HEK293 (cell line): Measurements from ENCODE around the gene PIANP.
A peak's percentile ranks its signal among the peaks of the same experiment; 100 is the strongest.

Source experiments
- FEZF1 ChIP-seq: fragments of 450-650 bp; formaldehyde crosslinking; IDR thresholded peaks from 2 replicates; pipeline ENCODE4 v1.5.1; 2016; ENCODE audit warnings: missing biosample characterization, missing genetic modification characterization
- GFI1B ChIP-seq: fragments of 450-650 bp; formaldehyde crosslinking; IDR thresholded peaks from 2 replicates; pipeline ENCODE4 v1.5.1; 2016; ENCODE audit warnings: missing biosample characterization, missing genetic modification characterization
- HOXD13 ChIP-seq: sonication (generic); formaldehyde crosslinking; IDR thresholded peaks from 2 replicates; pipeline ENCODE4 v1.8.0; 2022; ENCODE audit warnings: missing genetic modification reagents, borderline replicate concordance
- KLF10 ChIP-seq: fragments of 450-650 bp; IDR thresholded peaks from 2 replicates; pipeline ENCODE4 v1.5.1; 2018; ENCODE audit warnings: missing biosample characterization, mild to moderate bottlenecking, missing genetic modification characterization
- KLF16 ChIP-seq: fragments of 450-650 bp; formaldehyde crosslinking; IDR thresholded peaks from 2 replicates; pipeline ENCODE4 v1.5.1; 2017; ENCODE audit warnings: missing biosample characterization, missing genetic modification characterization
- MZF1 ChIP-seq: fragments of 450-650 bp; formaldehyde crosslinking; IDR thresholded peaks from 2 replicates; pipeline ENCODE4 v1.5.1; 2017; ENCODE audit warnings: missing biosample characterization, missing genetic modification characterization, borderline replicate concordance
- PBX3 ChIP-seq: sonication (generic); formaldehyde crosslinking; IDR thresholded peaks from 2 replicates; pipeline ENCODE4 v1.8.1; 2022; ENCODE audit warnings: mild to moderate bottlenecking, moderate library complexity, missing genetic modification reagents
- WT1 ChIP-seq: fragments of 450-650 bp; formaldehyde crosslinking; IDR thresholded peaks from 2 replicates; pipeline ENCODE4 v1.5.1; 2016; ENCODE audit warnings: missing biosample characterization, missing genetic modification characterization
- ZBTB17 ChIP-seq: fragments of 450-650 bp; formaldehyde crosslinking; IDR thresholded peaks from 2 replicates; pipeline ENCODE4 v1.5.1; 2016; ENCODE audit warnings: missing biosample characterization, missing genetic modification characterization
- ZFP41 ChIP-seq: fragments of 450-650 bp; formaldehyde crosslinking; IDR thresholded peaks from 2 replicates; pipeline ENCODE4 v1.5.1; 2016; ENCODE audit warnings: missing biosample characterization, missing genetic modification characterization, borderline replicate concordance
- ZIC2 ChIP-seq: fragments of 450-650 bp; formaldehyde crosslinking; IDR thresholded peaks from 2 replicates; pipeline ENCODE4 v1.5.1; 2016; ENCODE audit warnings: missing biosample characterization, missing genetic modification characterization
- ZNF10 ChIP-seq: fragments of 450-650 bp; formaldehyde crosslinking; IDR thresholded peaks from 2 replicates; pipeline ENCODE4 v1.5.1; 2017; ENCODE audit warnings: missing biosample characterization, missing genetic modification characterization
- ZNF114 ChIP-seq: fragments of 450-650 bp; formaldehyde crosslinking; IDR thresholded peaks from 2 replicates; pipeline ENCODE4 v1.5.0; 2017; ENCODE audit warnings: missing biosample characterization, missing genetic modification characterization
- ZNF138 ChIP-seq: fragments of 450-650 bp; formaldehyde crosslinking; IDR thresholded peaks from 2 replicates; pipeline ENCODE4 v1.5.1; 2016; ENCODE audit warnings: missing biosample characterization, missing genetic modification characterization, borderline replicate concordance
- ZNF146 ChIP-seq: fragments of 450-650 bp; formaldehyde crosslinking; IDR thresholded peaks from 2 replicates; pipeline ENCODE4 v1.5.1; 2016; ENCODE audit warnings: missing biosample characterization, missing genetic modification characterization
- ZNF155 ChIP-seq: fragments of 450-650 bp; formaldehyde crosslinking; IDR thresholded peaks from 2 replicates; pipeline ENCODE4 v1.5.1; 2016; ENCODE audit warnings: missing biosample characterization, missing genetic modification characterization
- ZNF169 ChIP-seq: fragments of 450-650 bp; formaldehyde crosslinking; IDR thresholded peaks from 2 replicates; pipeline ENCODE4 v1.5.1; 2016; ENCODE audit warnings: missing biosample characterization, missing genetic modification characterization
- ZNF221 ChIP-seq: fragments of 450-650 bp; formaldehyde crosslinking; IDR thresholded peaks from 2 replicates; pipeline ENCODE4 v1.5.1; 2017; ENCODE audit warnings: missing biosample characterization, missing genetic modification characterization, borderline replicate concordance
- ZNF223 ChIP-seq: fragments of 450-650 bp; formaldehyde crosslinking; IDR thresholded peaks from 2 replicates; pipeline ENCODE4 v1.5.1; 2016; ENCODE audit warnings: missing biosample characterization, missing genetic modification characterization
- ZNF23 ChIP-seq: fragments of 450-650 bp; formaldehyde crosslinking; IDR thresholded peaks from 2 replicates; pipeline ENCODE4 v1.5.1; 2016; ENCODE audit warnings: missing biosample characterization, missing genetic modification characterization, borderline replicate concordance
- ZNF239 ChIP-seq: fragments of 450-650 bp; formaldehyde crosslinking; IDR thresholded peaks from 2 replicates; pipeline ENCODE4 v1.5.1; 2016; ENCODE audit warnings: missing biosample characterization, missing genetic modification characterization
- ZNF266 ChIP-seq: fragments of 450-650 bp; formaldehyde crosslinking; IDR thresholded peaks from 2 replicates; pipeline ENCODE4 v1.5.1; 2016; ENCODE audit warnings: missing biosample characterization, missing genetic modification characterization, low read depth
- ZNF335 ChIP-seq: fragments of 450-650 bp; formaldehyde crosslinking; conservative IDR thresholded peaks from 2 replicates; pipeline ENCODE4 v1.5.1; 2016; ENCODE audit warnings: missing biosample characterization, missing genetic modification characterization
- ZNF391 ChIP-seq: fragments of 450-650 bp; formaldehyde crosslinking; IDR thresholded peaks from 2 replicates; pipeline ENCODE4 v1.5.1; 2016; ENCODE audit warnings: low read depth, missing biosample characterization, missing genetic modification characterization, borderline replicate concordance
- ZNF394 ChIP-seq: fragments of 450-650 bp; formaldehyde crosslinking; IDR thresholded peaks from 2 replicates; pipeline ENCODE4 v1.5.1; 2016; ENCODE audit warnings: missing biosample characterization, missing genetic modification characterization, mild to moderate bottlenecking, moderate library complexity, borderline replicate concordance
- ZNF404 ChIP-seq: fragments of 450-650 bp; formaldehyde crosslinking; IDR thresholded peaks from 2 replicates; pipeline ENCODE4 v1.5.1; 2017; ENCODE audit warnings: missing biosample characterization, missing genetic modification characterization
- ZNF416 ChIP-seq: fragments of 450-650 bp; formaldehyde crosslinking; IDR thresholded peaks from 2 replicates; pipeline ENCODE4 v1.5.1; 2016; ENCODE audit warnings: missing biosample characterization, missing genetic modification characterization
- ZNF426 ChIP-seq: fragments of 450-650 bp; formaldehyde crosslinking; IDR thresholded peaks from 2 replicates; pipeline ENCODE4 v1.5.1; 2017; ENCODE audit warnings: missing biosample characterization, missing genetic modification characterization, mild to moderate bottlenecking, inconsistent platforms, moderate library complexity
- ZNF48 ChIP-seq: fragments of 450-650 bp; formaldehyde crosslinking; IDR thresholded peaks from 2 replicates; pipeline ENCODE4 v1.5.1; 2016; ENCODE audit warnings: missing biosample characterization, missing genetic modification characterization
- ZNF521 ChIP-seq: fragments of 450-650 bp; formaldehyde crosslinking; IDR thresholded peaks from 2 replicates; pipeline ENCODE4 v1.5.1; 2017; ENCODE audit warnings: missing biosample characterization, mild to moderate bottlenecking, missing genetic modification characterization
- ZNF530 ChIP-seq: fragments of 450-650 bp; formaldehyde crosslinking; IDR thresholded peaks from 2 replicates; pipeline ENCODE4 v1.5.1; 2016; ENCODE audit warnings: low read depth, missing biosample characterization, missing genetic modification characterization
- ZNF549 ChIP-seq: fragments of 450-650 bp; IDR thresholded peaks from 2 replicates; pipeline ENCODE4 v1.5.1; 2018; ENCODE audit warnings: missing biosample characterization, missing genetic modification characterization, mild to moderate bottlenecking, inconsistent platforms, moderate library complexity
- ZNF561 ChIP-seq: fragments of 450-650 bp; IDR thresholded peaks from 2 replicates; pipeline ENCODE4 v1.5.1; 2018; ENCODE audit warnings: missing biosample characterization, missing genetic modification characterization, borderline replicate concordance
- ZNF658 ChIP-seq: fragments of 450-650 bp; formaldehyde crosslinking; IDR thresholded peaks from 2 replicates; pipeline ENCODE4; 2016; ENCODE audit warnings: missing biosample characterization, missing genetic modification characterization
- ZNF791 ChIP-seq: fragments of 450-650 bp; formaldehyde crosslinking; IDR thresholded peaks from 2 replicates; pipeline ENCODE4 v1.5.1; 2016; ENCODE audit warnings: missing biosample characterization, missing genetic modification characterization
- TF ChIP-seq, protein P1 (sequence below): fragments of 450-650 bp; formaldehyde crosslinking; IDR thresholded peaks from 2 replicates; pipeline ENCODE4 v1.5.0; 2017; ENCODE audit warnings: missing biosample characterization, missing genetic modification characterization, borderline replicate concordance
- TF ChIP-seq, protein P2 (sequence below): fragments of 450-650 bp; formaldehyde crosslinking; IDR thresholded peaks from 2 replicates; pipeline ENCODE4 v1.5.1; 2016; ENCODE audit warnings: missing biosample characterization, missing genetic modification characterization, low read depth

Gene PIANP

GRCh38 chr12:6723607-6724408 is 23.2 kb upstream of the PIANP start, which contains the start of gene COPS7A (continued):
- TF ChIP-seq, protein P1, sequence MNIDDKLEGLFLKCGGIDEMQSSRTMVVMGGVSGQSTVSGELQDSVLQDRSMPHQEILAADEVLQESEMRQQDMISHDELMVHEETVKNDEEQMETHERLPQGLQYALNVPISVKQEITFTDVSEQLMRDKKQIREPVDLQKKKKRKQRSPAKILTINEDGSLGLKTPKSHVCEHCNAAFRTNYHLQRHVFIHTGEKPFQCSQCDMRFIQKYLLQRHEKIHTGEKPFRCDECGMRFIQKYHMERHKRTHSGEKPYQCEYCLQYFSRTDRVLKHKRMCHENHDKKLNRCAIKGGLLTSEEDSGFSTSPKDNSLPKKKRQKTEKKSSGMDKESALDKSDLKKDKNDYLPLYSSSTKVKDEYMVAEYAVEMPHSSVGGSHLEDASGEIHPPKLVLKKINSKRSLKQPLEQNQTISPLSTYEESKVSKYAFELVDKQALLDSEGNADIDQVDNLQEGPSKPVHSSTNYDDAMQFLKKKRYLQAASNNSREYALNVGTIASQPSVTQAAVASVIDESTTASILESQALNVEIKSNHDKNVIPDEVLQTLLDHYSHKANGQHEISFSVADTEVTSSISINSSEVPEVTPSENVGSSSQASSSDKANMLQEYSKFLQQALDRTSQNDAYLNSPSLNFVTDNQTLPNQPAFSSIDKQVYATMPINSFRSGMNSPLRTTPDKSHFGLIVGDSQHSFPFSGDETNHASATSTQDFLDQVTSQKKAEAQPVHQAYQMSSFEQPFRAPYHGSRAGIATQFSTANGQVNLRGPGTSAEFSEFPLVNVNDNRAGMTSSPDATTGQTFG (tag by site-specific recombination) = no peak
- TF ChIP-seq PBX3 = 0 out of 2 replicates have a peak, but pooled peaks have one; percentile 55
- no peak for TF ChIP-seq GFI1B (tag by site-specific recombination)
- no peak for TF ChIP-seq ZNF48 (tag by site-specific recombination)
- TF ChIP-seq ZNF521 (tag by site-specific recombination) = no peak
- peak; percentile 66 for TF ChIP-seq FEZF1 (tag by site-specific recombination)
- no peak for TF ChIP-seq ZNF658
- peak; percentile 90 for TF ChIP-seq ZBTB17 (tag by site-specific recombination)
- TF ChIP-seq ZNF223 = no peak
- no peak for TF ChIP-seq MZF1 (tag by site-specific recombination)
- TF ChIP-seq ZNF10 (tag by site-specific recombination) = peak; percentile 85
- TF ChIP-seq, protein P2, sequence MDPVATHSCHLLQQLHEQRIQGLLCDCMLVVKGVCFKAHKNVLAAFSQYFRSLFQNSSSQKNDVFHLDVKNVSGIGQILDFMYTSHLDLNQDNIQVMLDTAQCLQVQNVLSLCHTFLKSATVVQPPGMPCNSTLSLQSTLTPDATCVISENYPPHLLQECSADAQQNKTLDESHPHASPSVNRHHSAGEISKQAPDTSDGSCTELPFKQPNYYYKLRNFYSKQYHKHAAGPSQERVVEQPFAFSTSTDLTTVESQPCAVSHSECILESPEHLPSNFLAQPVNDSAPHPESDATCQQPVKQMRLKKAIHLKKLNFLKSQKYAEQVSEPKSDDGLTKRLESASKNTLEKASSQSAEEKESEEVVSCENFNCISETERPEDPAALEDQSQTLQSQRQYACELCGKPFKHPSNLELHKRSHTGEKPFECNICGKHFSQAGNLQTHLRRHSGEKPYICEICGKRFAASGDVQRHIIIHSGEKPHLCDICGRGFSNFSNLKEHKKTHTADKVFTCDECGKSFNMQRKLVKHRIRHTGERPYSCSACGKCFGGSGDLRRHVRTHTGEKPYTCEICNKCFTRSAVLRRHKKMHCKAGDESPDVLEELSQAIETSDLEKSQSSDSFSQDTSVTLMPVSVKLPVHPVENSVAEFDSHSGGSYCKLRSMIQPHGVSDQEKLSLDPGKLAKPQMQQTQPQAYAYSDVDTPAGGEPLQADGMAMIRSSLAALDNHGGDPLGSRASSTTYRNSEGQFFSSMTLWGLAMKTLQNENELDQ (tag by site-specific recombination) = no peak
- peak; percentile 15; the same call in 1 of the 2 replicates for TF ChIP-seq ZNF391 (tag by site-specific recombination)
- TF ChIP-seq ZNF530 (tag by site-specific recombination) = no peak
- peak; percentile 89 for TF ChIP-seq KLF10
- no peak for TF ChIP-seq ZNF221
- no peak for TF ChIP-seq ZNF791
- peak; percentile 67; the same call in 1 of the 2 replicates for TF ChIP-seq KLF16
- no peak for TF ChIP-seq ZNF155 (tag by site-specific recombination)
- TF ChIP-seq ZFP41 (tag by site-specific recombination) = no peak
- TF ChIP-seq ZNF394 = peak; percentile 68
- peak; percentile 100 for TF ChIP-seq ZNF561 (tag by site-specific recombination)
- no peak for TF ChIP-seq ZNF23 (tag by site-specific recombination)
- no peak for TF ChIP-seq ZNF146
- TF ChIP-seq WT1 (tag by site-specific recombination) = peak; percentile 45
- no peak for TF ChIP-seq ZNF549 (tag by site-specific recombination)
- peak; percentile 74 for TF ChIP-seq ZIC2 (tag by site-specific recombination)
- TF ChIP-seq ZNF239 = no peak
- TF ChIP-seq ZNF404 (tag by site-specific recombination) = no peak
- TF ChIP-seq ZNF266 (tag by site-specific recombination) = no peak
- no peak for TF ChIP-seq HOXD13 (CRISPR knock-in tag)
- no peak for TF ChIP-seq ZNF114
- no peak for TF ChIP-seq ZNF416 (tag by site-specific recombination)
- TF ChIP-seq ZNF335 = peak; percentile 92
- TF ChIP-seq ZNF138 (tag by site-specific recombination) = no peak
- TF ChIP-seq ZNF426 (tag by site-specific recombination) = no peak
- no peak for TF ChIP-seq ZNF169 (tag by site-specific recombination)
